MM.1S (cell line): ENCODE measurements around the gene TUBGCP5.

Experiments
- DNase-seq: peaks from one replicate; pipeline ENCODE4 v3.0.0-alpha.2; 2015
- H2AFZ ChIP-seq: fragments of 300-600 bp; sonication (generic); 2 replicates; pipeline ENCODE4 v1.6.0; 2016; ENCODE audit warnings: antibody characterized with exemption, low read length
- H3F3A ChIP-seq: fragments of 300-600 bp; sonication (generic); 2 replicates; pipeline ENCODE4 v1.6.1; 2016; ENCODE audit warnings: mild to moderate bottlenecking, antibody characterized with exemption, low read length, moderate library complexity, mixed read lengths; ENCODE audit not compliant: insufficient read depth
- H3K27ac ChIP-seq: fragments of 300-600 bp; sonication (generic); 2 replicates; pipeline ENCODE4 v1.5.1; 2016; ENCODE audit warnings: mild to moderate bottlenecking, low read length
- H3K27me3 ChIP-seq: fragments of 300-600 bp; sonication (generic); replicated peaks from 2 replicates; pipeline ENCODE4 v1.6.0; 2016; ENCODE audit warnings: low read length; ENCODE audit not compliant: insufficient read depth
- H3K36me3 ChIP-seq: fragments of 300-600 bp; sonication (generic); replicated peaks from 2 replicates; pipeline ENCODE4 v1.6.1; 2016; ENCODE audit warnings: mild to moderate bottlenecking, low read length, mixed read lengths; ENCODE audit not compliant: insufficient read depth
- H3K4me1 ChIP-seq: fragments of 300-600 bp; sonication (generic); 2 replicates; pipeline ENCODE4 v1.6.1; 2016; ENCODE audit warnings: low read length, mixed read lengths
- H3K4me2 ChIP-seq: fragments of 300-600 bp; sonication (generic); 2 replicates; pipeline ENCODE4 v1.6.0; 2016; ENCODE audit warnings: low read depth, low read length
- H3K4me3 ChIP-seq: fragments of 300-600 bp; sonication (generic); 2 replicates; pipeline ENCODE4 v1.5.1; 2016; ENCODE audit warnings: low read length, mixed read lengths
- H3K79me2 ChIP-seq: fragments of 300-600 bp; sonication (generic); 2 replicates; pipeline ENCODE4 v1.6.1; 2016; ENCODE audit warnings: mixed run types, low read length, mixed read lengths
- H3K9ac ChIP-seq: fragments of 300-600 bp; sonication (generic); 2 replicates; pipeline ENCODE4 v1.6.1; 2016; ENCODE audit warnings: low read length, mixed read lengths
- H3K9me2 ChIP-seq: fragments of 300-600 bp; sonication (generic); replicated peaks from 2 replicates; pipeline ENCODE4 v1.6.1; 2016; ENCODE audit warnings: mild to moderate bottlenecking, low read length, mixed read lengths; ENCODE audit not compliant: insufficient read depth
- H3K9me3 ChIP-seq: fragments of 300-600 bp; sonication (generic); replicated peaks from 2 replicates; pipeline ENCODE4 v1.6.1; 2016; ENCODE audit warnings: mild to moderate bottlenecking, low read length, mixed read lengths; ENCODE audit not compliant: insufficient read depth
- H4K20me1 ChIP-seq: fragments of 300-600 bp; sonication (generic); 2 replicates; pipeline ENCODE4 v1.6.1; 2016; ENCODE audit warnings: mild to moderate bottlenecking, low read length, moderate library complexity, mixed read lengths; ENCODE audit not compliant: insufficient read depth
- EZH2 ChIP-seq: fragments of 300-600 bp; sonication (generic); optimal IDR thresholded peaks from 2 replicates; pipeline ENCODE3; 2017; ENCODE audit warnings: low read depth, mild to moderate bottlenecking, antibody characterized with exemption, low read length, mixed read lengths
- EZH2phosphoT487 ChIP-seq: fragments of 300-600 bp; sonication (generic); IDR thresholded peaks from 2 replicates; pipeline ENCODE4 v1.6.1; 2018; ENCODE audit warnings: antibody characterized with exemption, low read length
- TF ChIP-seq, protein P1 (sequence below): fragments of 300-600 bp; sonication (generic); IDR thresholded peaks from 2 replicates; pipeline ENCODE4 v1.5.1; 2016; ENCODE audit warnings: antibody characterized with exemption, low read length, mixed read lengths

Gene TUBGCP5

DNA sequence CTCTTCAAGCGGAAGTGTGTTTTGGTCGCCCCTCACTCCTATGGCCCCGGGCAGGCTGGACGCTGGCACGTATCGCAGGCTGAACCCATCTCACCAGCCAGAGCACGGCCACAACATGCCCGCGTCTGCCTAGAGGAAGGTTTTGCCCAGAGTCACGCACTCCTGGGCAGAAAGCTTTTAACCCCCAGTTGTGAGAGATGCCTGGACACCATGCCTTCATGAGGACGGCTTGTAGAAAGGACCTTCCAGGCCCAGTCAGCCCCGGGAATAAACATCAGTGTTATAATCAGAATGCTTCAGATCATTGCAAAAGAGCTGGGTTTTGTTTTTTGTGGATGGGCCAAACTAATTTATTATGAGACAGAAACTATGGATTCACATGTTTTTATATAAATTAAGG is 75.7 kb downstream of the TUBGCP5 start:
- Histone ChIP-seq H3F3A (no peaks in the 10 kb centered on the region), H3K4me1 (no peaks in the 10 kb centered on the region), H3K9ac (no peak overlapping the region), H3K4me3 (no peak overlapping the region), H3K36me3 (no peaks in the 10 kb centered on the region), H3K79me2 (peaks cover 69% of the 10 kb centered on the region), H3K9me2 (no peaks in the 10 kb centered on the region), H3K27me3 (no peaks in the 10 kb centered on the region), H3K27ac (no peak overlapping the region), H3K4me2 (no peak overlapping the region), H2AFZ (no peak overlapping the region), H3K9me3 (no peaks in the 10 kb centered on the region), H4K20me1 (no peaks in the 10 kb centered on the region)
- no peak for TF ChIP-seq EZH2
- no peak for TF ChIP-seq EZH2phosphoT487
- no peak for DNase-seq

DNA sequence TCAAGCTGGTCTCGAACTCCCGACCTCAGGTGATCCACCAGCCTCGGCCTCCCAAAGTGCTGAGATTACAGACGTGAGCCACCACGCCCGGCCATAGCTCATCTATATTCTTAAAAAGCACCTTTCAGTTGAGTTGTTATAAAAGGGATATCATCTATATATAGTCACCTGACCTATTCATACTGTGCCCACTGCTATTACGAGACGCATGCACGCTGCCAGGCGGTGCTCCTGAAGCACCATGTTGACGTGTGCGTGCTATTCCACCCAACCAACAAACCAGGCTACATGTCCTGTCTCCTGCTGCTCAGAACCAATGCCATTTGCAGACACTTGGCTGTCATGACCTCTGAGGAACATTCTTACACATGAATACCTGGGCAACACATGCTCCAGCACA is 76.8 kb downstream of the TUBGCP5 start:
- no peaks in the 10 kb centered on the region for H4K20me1 ChIP-seq

DNA sequence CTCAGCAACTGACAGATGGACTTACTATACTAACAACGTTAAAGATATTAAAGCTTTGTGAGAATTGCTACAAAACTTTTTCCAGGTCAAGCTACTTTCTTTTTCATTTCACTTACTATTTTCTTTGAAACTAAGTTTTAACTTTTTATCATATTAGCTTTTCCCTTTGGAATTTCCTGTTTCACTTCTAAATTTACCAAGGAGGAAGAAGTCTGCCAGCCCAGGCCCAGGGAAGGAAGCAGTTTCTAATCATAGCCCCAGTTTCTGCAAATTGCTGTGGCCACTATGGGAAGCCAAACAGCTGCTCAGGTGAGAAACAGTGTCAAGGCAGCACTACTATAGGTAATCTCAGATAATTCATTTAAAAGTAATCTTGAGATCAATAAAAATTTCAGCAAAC is 77.6 kb downstream of the TUBGCP5 start:
- Histone ChIP-seq H3K9me2 (no peaks in the 10 kb centered on the region), H3K79me2 (peaks cover 67% of the 10 kb centered on the region), H3K36me3 (no peaks in the 10 kb centered on the region), H3K9me3 (no peaks in the 10 kb centered on the region), H3F3A (no peaks in the 10 kb centered on the region), H3K4me2 (no peak overlapping the region), H3K27me3 (no peaks in the 10 kb centered on the region), H3K27ac (no peak overlapping the region), H3K4me3 (no peak overlapping the region), H4K20me1 (no peaks in the 10 kb centered on the region), H2AFZ (no peak overlapping the region), H3K9ac (no peak overlapping the region), H3K4me1 (no peaks in the 10 kb centered on the region)
- no peak for DNase-seq
- TF ChIP-seq EZH2 (no peak), EZH2phosphoT487 (no peak)
- TF ChIP-seq, protein P1, sequence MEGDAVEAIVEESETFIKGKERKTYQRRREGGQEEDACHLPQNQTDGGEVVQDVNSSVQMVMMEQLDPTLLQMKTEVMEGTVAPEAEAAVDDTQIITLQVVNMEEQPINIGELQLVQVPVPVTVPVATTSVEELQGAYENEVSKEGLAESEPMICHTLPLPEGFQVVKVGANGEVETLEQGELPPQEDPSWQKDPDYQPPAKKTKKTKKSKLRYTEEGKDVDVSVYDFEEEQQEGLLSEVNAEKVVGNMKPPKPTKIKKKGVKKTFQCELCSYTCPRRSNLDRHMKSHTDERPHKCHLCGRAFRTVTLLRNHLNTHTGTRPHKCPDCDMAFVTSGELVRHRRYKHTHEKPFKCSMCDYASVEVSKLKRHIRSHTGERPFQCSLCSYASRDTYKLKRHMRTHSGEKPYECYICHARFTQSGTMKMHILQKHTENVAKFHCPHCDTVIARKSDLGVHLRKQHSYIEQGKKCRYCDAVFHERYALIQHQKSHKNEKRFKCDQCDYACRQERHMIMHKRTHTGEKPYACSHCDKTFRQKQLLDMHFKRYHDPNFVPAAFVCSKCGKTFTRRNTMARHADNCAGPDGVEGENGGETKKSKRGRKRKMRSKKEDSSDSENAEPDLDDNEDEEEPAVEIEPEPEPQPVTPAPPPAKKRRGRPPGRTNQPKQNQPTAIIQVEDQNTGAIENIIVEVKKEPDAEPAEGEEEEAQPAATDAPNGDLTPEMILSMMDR, result no peak

More for the DNA sequence above, 76.8 kb downstream of the TUBGCP5 start:
- no peak overlapping the region for H3K4me2 ChIP-seq
- no peaks in the 10 kb centered on the region for H3F3A ChIP-seq
- no peak overlapping the region for H2AFZ ChIP-seq
- H3K9me2 ChIP-seq, result no peaks in the 10 kb centered on the region
- no peaks in the 10 kb centered on the region for H3K9me3 ChIP-seq
- DNase-seq, result no peak
- no peaks in the 10 kb centered on the region for H3K4me1 ChIP-seq
- no peak overlapping the region for H3K9ac ChIP-seq
- no peaks in the 10 kb centered on the region for H3K27me3 ChIP-seq
- peaks cover 70% of the 10 kb centered on the region for H3K79me2 ChIP-seq
- TF ChIP-seq EZH2, result no peak
- TF ChIP-seq, protein P1, result no peak
- no peak for TF ChIP-seq EZH2phosphoT487
- H3K27ac ChIP-seq, result no peak overlapping the region
- no peak overlapping the region for H3K4me3 ChIP-seq
- no peaks in the 10 kb centered on the region for H3K36me3 ChIP-seq

DNA sequence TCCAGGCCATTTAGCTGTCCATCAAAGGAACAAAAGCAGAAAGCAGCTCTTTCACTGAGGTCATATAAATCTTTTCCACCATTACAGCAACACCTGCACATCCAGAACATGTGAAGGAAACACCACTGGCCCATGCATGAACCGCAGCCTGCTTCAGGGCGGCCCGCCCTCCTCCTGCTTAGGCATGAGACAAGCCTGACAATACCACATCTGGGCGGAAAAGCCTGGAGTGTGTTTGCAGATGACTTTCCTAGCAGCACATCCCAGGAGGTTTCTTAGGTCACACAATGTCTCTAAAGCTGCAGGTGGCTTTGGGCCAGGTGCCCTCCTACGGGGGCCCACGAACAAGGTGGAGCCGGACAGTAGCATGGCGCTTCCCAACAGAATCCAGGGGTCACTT is 78.8 kb downstream of the TUBGCP5 start:
- Histone ChIP-seq H3K9me2 (no peaks in the 10 kb centered on the region), H3K4me1 (no peaks in the 10 kb centered on the region), H3F3A (no peaks in the 10 kb centered on the region), H2AFZ (no peak overlapping the region), H3K9ac (no peak overlapping the region), H3K27me3 (no peaks in the 10 kb centered on the region), H4K20me1 (no peaks in the 10 kb centered on the region), H3K9me3 (no peaks in the 10 kb centered on the region), H3K79me2 (peaks cover 69% of the 10 kb centered on the region), H3K4me3 (no peak overlapping the region), H3K4me2 (no peak overlapping the region), H3K27ac (no peak overlapping the region), H3K36me3 (no peaks in the 10 kb centered on the region)
- TF ChIP-seq EZH2phosphoT487, result no peak
- TF ChIP-seq EZH2, result no peak
- TF ChIP-seq, protein P1, result no peak
- DNase-seq, result no peak
